Activated CD4-positive, CD25-positive, alpha-beta regulatory T cell treated with anti-CD3 and anti-CD28 coated beads, Interleukin-2, amount 50 U/mL, for 24 hours (primary cell): ENCODE results near the gene MAD1L1.
"Not testable (repeated sequence)": the region's sequence is repeated elsewhere in the genome, so short reads cannot be mapped to it uniquely, and the experiment has no call there.

ENCODE experiments used
- ATAC-seq, 2 donors: fragments of 150-1000 bp; cut with Tn5 transposase; one replicate each; pipeline ENCODE4 v1.10.0; 2021; ENCODE audit warnings: mild to moderate bottlenecking in 1 of 2, moderate library complexity in 1 of 2

Gene MAD1L1

GRCh38 chr7:2008101-2008935 is 224.4 kb downstream of the MAD1L1 start:
- ATAC-seq, result no peak

GRCh38 chr7:2007551-2007950 is 225.2 kb downstream of the MAD1L1 start:
- no peak for ATAC-seq

- no peak for ATAC-seq
These were observed 225.8 kb downstream of the MAD1L1 start for GRCh38 chr7:2006921-2007381.

GRCh38 chr7:2006231-2006771 is 226.4 kb downstream of the MAD1L1 start:
- no peak for ATAC-seq

- ATAC-seq, result no peak
These were observed 227.0 kb downstream of the MAD1L1 start for GRCh38 chr7:2005786-2006185.

DNA sequence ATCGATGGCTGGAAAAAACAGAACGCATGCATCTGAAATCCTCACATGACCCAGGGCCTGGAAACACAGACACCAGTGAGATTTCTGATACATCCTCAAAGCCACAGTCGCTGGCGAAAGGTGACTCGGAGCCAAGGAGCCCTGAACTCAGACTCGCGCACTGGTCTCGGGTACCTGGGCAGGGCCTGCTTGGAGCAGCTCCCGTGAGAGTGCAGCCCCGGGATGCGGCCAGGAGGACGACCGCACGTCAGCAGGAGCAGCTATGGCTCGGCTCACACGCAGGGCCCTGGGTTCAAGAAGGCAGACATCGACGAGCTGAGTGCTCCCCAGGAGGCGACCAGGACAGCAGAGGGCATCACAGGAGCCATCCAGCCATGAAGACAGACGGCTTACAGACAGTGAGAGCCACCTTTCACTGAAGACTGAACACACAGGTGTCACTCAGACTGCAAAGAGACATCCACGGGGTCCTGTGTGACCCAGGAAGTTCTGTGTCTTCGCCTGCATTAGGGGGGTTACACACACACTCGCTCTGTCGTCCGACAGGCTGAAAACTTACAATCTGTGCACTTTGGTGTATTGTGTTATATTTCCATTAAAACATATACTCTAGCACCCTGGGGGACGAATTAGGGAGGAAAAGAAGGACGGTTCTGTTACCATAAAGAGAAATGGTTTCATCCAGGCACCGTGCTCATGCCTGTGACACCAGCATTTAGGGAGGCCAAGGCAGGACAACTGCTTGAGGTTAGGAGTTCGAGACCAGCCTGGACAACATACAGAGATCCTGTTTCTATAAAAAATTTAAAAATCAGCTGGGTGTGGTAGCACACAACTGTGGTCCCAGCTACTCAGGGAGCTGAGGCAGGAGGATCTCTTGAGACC is 227.7 kb downstream of the MAD1L1 start:
- ATAC-seq, result no peak

DNA sequence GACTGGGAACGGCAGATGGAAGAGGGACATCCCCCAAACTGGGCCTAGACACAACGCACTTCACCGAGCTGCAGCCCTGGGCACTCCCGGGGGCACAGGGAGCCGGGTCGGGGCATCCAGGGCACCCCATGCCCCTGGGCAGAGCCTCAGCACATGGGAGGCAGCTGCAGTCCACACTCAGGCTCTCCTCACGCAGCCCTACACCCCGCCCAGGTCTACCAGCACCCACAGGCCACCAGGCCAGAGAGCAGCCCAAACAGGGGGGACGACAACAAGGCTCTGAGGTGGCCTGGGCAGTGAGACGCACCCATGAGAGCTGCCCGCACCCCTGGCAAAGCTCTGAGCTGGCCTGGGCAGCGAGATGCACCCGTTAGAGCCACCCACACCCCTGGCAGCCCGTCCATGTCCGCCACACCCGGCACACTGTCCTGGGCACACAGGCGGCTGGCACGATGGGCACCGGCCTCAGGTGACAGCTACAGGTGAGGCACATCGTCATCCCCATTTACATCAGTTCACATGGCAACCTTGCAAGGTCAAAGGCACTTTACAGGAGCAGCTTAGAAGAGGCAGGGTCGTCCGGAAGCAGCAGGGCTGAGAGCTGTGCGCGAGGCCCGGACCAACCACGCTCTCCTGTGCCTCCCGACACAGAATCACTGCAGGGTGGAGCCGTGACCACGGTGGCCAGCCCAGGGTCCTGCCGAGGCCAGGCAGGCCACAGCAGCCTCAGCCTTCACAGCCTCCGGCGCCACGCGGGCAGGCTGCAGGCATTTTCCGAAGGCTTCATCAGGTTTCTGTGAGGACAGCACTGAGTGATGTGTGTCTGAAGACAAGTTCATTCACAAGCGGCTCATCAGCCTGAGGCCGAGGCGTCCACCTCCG is 228.6 kb downstream of the MAD1L1 start:
- ATAC-seq, result no peak

DNA sequence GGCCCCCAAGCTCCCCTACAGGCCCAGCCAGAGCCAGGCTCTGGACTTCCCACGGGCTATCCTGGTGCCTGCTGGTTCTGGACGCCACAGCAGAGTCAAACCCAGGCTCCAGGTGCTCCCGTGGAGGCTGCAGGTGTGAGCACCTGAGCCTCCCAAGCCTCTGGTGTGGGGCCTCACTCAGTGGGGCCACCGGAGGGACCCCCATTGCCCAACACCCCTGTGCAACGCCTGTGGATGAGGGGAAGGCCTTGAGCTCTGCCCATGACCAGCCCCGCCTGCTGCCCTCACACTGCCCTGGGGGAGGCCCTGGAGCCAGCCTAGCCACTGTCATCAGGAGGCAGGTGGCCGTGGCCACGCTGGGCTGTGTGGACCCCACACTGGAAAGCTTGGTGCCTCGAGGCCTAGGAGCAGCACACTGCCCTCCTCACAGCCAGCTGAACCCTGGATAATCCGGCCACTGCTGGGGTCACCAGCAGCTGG is 229.3 kb downstream of the MAD1L1 start:
- ATAC-seq, result no peak

- ATAC-seq, result no peak
These were observed 229.9 kb downstream of the MAD1L1 start for GRCh38 chr7:2002561-2003450.

GRCh38 chr7:2001601-2002442 is 230.9 kb downstream of the MAD1L1 start:
- no peak for ATAC-seq

- ATAC-seq, result no peak
These were observed 231.9 kb downstream of the MAD1L1 start for GRCh38 chr7:2000746-2001321.

DNA sequence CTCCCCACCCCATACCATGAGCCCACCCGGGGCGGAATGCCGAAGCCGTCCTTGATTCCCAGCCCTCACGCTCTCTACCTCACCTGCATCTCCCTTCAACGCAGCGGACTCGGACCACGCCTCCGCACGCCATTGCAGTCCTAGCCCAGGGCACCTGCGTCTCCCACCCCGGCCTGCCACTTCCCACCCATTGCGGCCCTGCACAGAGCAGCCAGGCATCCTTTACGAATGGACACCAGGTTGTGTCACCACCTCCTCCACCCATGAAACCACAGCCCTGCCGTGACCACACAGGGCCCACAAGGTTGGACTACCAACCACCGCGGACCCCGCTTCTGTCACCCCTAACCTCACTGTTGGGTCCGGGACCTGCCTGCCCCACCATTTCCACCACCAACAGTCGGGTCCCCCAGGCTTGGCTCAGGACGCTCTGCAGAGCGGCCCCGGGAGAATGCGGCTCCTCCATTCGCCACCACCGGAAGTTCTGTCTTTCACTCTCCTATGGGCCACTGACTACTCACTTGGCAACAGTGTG is 232.5 kb downstream of the MAD1L1 start:
- no peak for ATAC-seq

GRCh38 chr7:1999278-1999984 is 233.3 kb downstream of the MAD1L1 start:
- no peak for ATAC-seq

DNA sequence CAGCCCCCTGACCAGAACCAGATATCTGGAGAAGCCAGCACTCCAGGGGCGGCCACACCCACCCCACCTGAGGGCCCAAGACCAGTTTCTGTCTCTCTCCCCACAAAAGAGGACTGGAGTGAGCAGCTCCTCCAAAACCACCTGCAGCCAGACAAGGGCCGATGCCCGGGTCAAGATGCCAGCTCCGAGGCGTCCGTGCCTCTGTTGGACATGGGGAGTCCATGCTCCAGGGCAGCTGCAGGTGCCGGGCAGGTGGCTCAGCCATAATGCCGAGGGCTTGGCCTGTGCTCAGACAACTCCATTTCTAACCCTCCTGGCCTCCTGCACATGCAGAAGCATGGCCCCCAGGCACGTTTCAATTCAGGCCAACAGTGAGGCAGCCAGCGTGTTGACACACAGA is 234.6 kb downstream of the MAD1L1 start:
- ATAC-seq, result no peak

DNA sequence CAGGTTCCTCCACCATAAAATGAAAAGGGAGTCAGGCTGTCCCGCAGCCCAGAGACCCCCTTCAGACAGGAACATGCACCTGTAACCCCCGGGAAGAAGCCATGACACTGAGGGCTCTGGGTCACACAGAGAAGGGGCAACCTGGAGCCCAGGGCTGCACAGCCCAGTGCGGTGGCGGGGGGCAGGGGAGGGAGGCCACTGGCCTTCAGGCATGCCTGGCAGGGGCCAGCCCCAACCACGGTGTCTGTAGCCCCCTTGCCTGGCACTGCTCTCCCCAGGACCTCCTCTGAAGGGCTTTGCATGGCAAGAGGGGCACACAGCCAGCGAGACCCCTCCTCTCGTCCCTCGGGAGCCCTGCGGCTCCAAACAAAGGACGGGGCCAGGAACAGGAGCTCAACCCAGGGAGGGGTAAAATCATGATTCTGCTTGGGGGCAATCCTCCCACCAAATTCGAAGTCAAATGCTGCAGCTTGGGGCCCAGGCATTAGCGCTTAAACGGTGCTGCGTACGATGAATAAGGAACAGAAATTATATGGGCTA is 235.1 kb downstream of the MAD1L1 start:
- ATAC-seq, result no peak

DNA sequence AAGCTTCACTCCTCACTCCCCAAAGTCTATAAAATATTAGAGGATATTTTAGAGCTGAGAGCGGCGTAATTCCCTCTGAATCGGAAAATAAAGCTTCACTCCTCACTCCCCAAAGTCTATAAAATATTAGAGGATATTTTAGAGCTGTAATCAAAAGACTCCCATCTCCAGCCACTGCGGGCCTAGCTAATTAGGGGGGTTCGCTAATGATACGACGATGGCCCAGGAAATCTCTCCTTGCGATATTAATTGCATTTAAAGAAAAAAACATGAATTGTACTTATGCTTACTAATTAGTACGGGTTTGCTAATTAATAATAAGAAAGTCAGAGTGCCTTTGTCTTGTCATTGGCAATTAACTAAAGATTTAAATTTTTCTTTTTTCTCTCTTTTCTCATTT is 235.9 kb downstream of the MAD1L1 start:
- ATAC-seq, result no peak

- ATAC-seq, result not testable (repeated sequence)
These were observed 236.8 kb downstream of the MAD1L1 start for GRCh38 chr7:1995911-1996420.

- no peak for ATAC-seq
These were observed 237.3 kb downstream of the MAD1L1 start for GRCh38 chr7:1995426-1995825.
